GM12878 (cell line): ENCODE measurements around the gene TNRC18. TPM values are rescaled to one million over a fixed set of nuclear protein-coding genes. Genes with fewer than 3 reads are reported as not detected.

Experiments used
- ATAC-seq: fragments of 200-7000 bp; cut with Tn5 transposase; 3 replicates; pipeline ENCODE4 v1.9.1; 2020; ENCODE audit warnings: mild to moderate bottlenecking, moderate library complexity
- BruUV-seq: library from RNA; stranded (reverse); fragments of 400-500 nt; replicated peaks from 2 replicates; lab custom pipeline; 2021; lab: Mats Ljungman, UMichigan
- CTCF ChIA-PET: fragments of 300-600 bp; sonication (Branson Sonifier 250); formaldehyde crosslinking; extraction: SDS; loops from one replicate; lab custom pipeline; 2021; ENCODE audit warnings: inconsistent platforms; lab: Yijun Ruan, JAX
- POLR2A ChIA-PET: fragments of 350-600 bp; formaldehyde crosslinking; extraction: SDS; loops from one replicate; lab custom pipeline; 2021; ENCODE audit warnings: inconsistent platforms; lab: Charles Lee
- RAD21 ChIA-PET: fragments of 300-600 bp; sonication (Branson Sonifier 250); formaldehyde crosslinking; loops from one replicate; lab custom pipeline; 2023; ENCODE audit warnings: antibody characterized with exemption; ENCODE audit not compliant: unreplicated experiment; lab: Charles Lee
- SMC1A ChIA-PET: fragments of 300-600 bp; sonication (Branson Sonifier 250); formaldehyde crosslinking; loops from one replicate; lab custom pipeline; 2023; ENCODE audit not compliant: unreplicated experiment, uncharacterized antibody; lab: Charles Lee
- DNase-seq: peaks from one replicate; pipeline ENCODE4 v3.0.0-alpha.2; 2011; ENCODE audit warnings: low read depth, low spot score
- FAIRE-seq: peaks from 3 replicates; lab custom pipeline; 2011; peaks lifted over from hg19 to GRCh38; lab: Jason Lieb, UNC
- H2AFZ ChIP-seq: 2 replicates; pipeline ENCODE4 v1.6.0; 2011; ENCODE audit warnings: low read depth, low read length, control low read depth; ENCODE audit not compliant: control insufficient read depth
- H3K27ac ChIP-seq: 2 replicates; pipeline ENCODE4 v1.5.1; 2011; ENCODE audit warnings: control low read depth; ENCODE audit not compliant: control insufficient read depth, insufficient read depth
- H3K27me3 ChIP-seq, 2 experiments: replicated peaks in 1 of 2; 2 replicates each; pipeline versions ENCODE4 v1.6.0 to v1.6.1; 2011; ENCODE audit warnings: low read length in 1 of 2; ENCODE audit not compliant: control insufficient read depth in 2 of 2, insufficient read depth in 2 of 2
- H3K36me3 ChIP-seq, 2 experiments: 2 replicates each; pipeline ENCODE4 v1.5.1; 2011; ENCODE audit warnings: low read length in 1 of 2; ENCODE audit not compliant: control insufficient read depth in 2 of 2, insufficient read depth in 2 of 2
- H3K4me1 ChIP-seq: 2 replicates; pipeline ENCODE4 v1.6.1; 2011; ENCODE audit warnings: mild to moderate bottlenecking, low read length, moderate library complexity, mixed read lengths; ENCODE audit not compliant: control insufficient read depth, insufficient read depth
- H3K4me2 ChIP-seq: 2 replicates; pipeline ENCODE4 v1.6.0; 2011; ENCODE audit warnings: control low read depth; ENCODE audit not compliant: control insufficient read depth, insufficient read depth
- H3K4me3 ChIP-seq: fragments of 200-600 bp; sonication (generic); 2 replicates; pipeline ENCODE4 v1.5.1; 2016
- H3K79me2 ChIP-seq: 2 replicates; pipeline ENCODE4 v1.6.0; 2011; ENCODE audit warnings: low read length; ENCODE audit not compliant: control insufficient read depth, insufficient read depth
- H3K9ac ChIP-seq: 2 replicates; pipeline ENCODE4 v1.8.0; 2011; ENCODE audit warnings: low read length, control low read depth, mixed read lengths; ENCODE audit not compliant: control insufficient read depth, insufficient read depth
- H3K9me3 ChIP-seq: replicated peaks from 3 replicates; pipeline ENCODE4 v1.5.1; 2011; ENCODE audit warnings: mild to moderate bottlenecking, low read length; ENCODE audit not compliant: control insufficient read depth, insufficient read depth
- H4K20me1 ChIP-seq: 2 replicates; pipeline ENCODE4 v1.6.0; 2011; ENCODE audit not compliant: control insufficient read depth, insufficient read depth
- CBX5 ChIP-seq: sonication (generic); IDR thresholded peaks from 2 replicates; pipeline ENCODE4 v1.6.1; 2016; ENCODE audit warnings: low read depth, moderate library complexity, mild to moderate bottlenecking, inconsistent platforms
- ETV6 ChIP-seq, 2 experiments: fragments of 450-650 bp in 1 of 2; IDR thresholded peaks in 1 of 2; conservative IDR thresholded peaks in 1 of 2; 2 replicates each; pipeline ENCODE4 v1.6.1; 2014; ENCODE audit warnings: antibody characterized with exemption in 1 of 2, borderline replicate concordance in 1 of 2, low read depth in 1 of 2, mild to moderate bottlenecking in 1 of 2, moderate library complexity in 1 of 2
- FOS ChIP-seq: IDR thresholded peaks from 3 replicates; pipeline ENCODE4 v1.6.1; 2011; ENCODE audit warnings: borderline replicate concordance; ENCODE audit not compliant: insufficient read length; ENCODE audit errors: extremely low read depth
- HDAC2 ChIP-seq: fragments of 200-600 bp; sonication (generic); IDR thresholded peaks from 2 replicates; pipeline ENCODE4 v1.6.1; 2017
- KAT2A ChIP-seq: conservative IDR thresholded peaks from 2 replicates; pipeline ENCODE4 v1.6.1; 2011; ENCODE audit warnings: low read depth, low read length; ENCODE audit not compliant: control insufficient read depth
- MAX ChIP-seq: IDR thresholded peaks from 2 replicates; pipeline ENCODE4 v1.6.1; 2012; ENCODE audit warnings: low read depth, low read length, improper control_type of control experiment
- NRF1 ChIP-seq: conservative IDR thresholded peaks from 2 replicates; pipeline ENCODE4 v1.6.1; 2011; ENCODE audit warnings: mild to moderate bottlenecking, low read depth, low read length, improper control_type of control experiment
- RELA ChIP-seq: fragments of 450-650 bp; IDR thresholded peaks from 2 replicates; pipeline ENCODE4 v1.8.0; 2014; ENCODE audit warnings: borderline replicate concordance; ENCODE audit not compliant: partially characterized antibody
- SUZ12 ChIP-seq: fragments of 200-600 bp; sonication (generic); IDR thresholded peaks from one replicate; pipeline ENCODE4 v1.6.1; 2018; ENCODE audit warnings: antibody characterized with exemption, mild to moderate bottlenecking; ENCODE audit not compliant: unreplicated experiment
- ZSCAN29 ChIP-seq: fragments of 450-650 bp; IDR thresholded peaks from 2 replicates; pipeline ENCODE4 v1.6.1; 2017; ENCODE audit warnings: mild to moderate bottlenecking, moderate library complexity
- WGBS: methylation state at CpG from one replicate; pipeline ENCODE4 v1.1.6; 2016; ENCODE audit warnings: low lambda C conversion rate; ENCODE audit not compliant: insufficient replicate concordance, insufficient coverage; ENCODE audit errors: missing lambda C conversion rate; 5-methylcytosine and 5-hydroxymethylcytosine counted together
- in situ Hi-C: fragments of 300-500 bp; cut with MboI; formaldehyde crosslinking; loops from 9 replicates; pipeline ENCODE4 v1.14.3; 2018; ENCODE audit warnings: mixed read lengths
- intact Hi-C: fragments of 100-400 bp; cut with micrococcal nuclease; formaldehyde crosslinking; loops from one replicate; pipeline ENCODE4 v1.14.2; 2022; ENCODE audit not compliant: unreplicated experiment
- polyA plus RNA-seq, 11 experiments: library from polyadenylated mRNA; depleted of rRNA in 4 of 11; unstranded in 6 of 11; stranded (reverse) in 5 of 11; fragments of >200 nt; fragmentation: Nextera tagmentation in 4 of 11; fragmentation: Illumina TruSeq in 1 of 11; extraction: Ambion mirVana in 4 of 11; extraction: Trizol in 1 of 11; gene quantifications; 1 replicate in 1 of 11; 2 replicates in 10 of 11; pipeline versions ENCODE4 v1.2.1 to v1.2.3, GENCODE V29; 2011 to 2016; ENCODE audit warnings: inconsistent platforms in 2 of 11, missing spikeins in 2 of 11, low read depth in 1 of 11
- total RNA-seq, 4 experiments: library from RNA; depleted of rRNA in 3 of 4; stranded (reverse); fragments of >200 nt in 3 of 4; fragmentation: Illumina TruSeq in 1 of 4; extraction: Trizol in 1 of 4; gene quantifications; 2 replicates each; pipeline versions ENCODE4 v1.2.1 to v1.2.3, GENCODE V29; 2013 to 2021
- TF ChIP-seq, protein P1 (sequence below): IDR thresholded peaks from 2 replicates; pipeline ENCODE4 v1.6.1; 2011; ENCODE audit warnings: mild to moderate bottlenecking, low read depth, low read length, moderate library complexity; ENCODE audit not compliant: insufficient replicate concordance
- TF ChIP-seq, protein P2 (sequence below): fragments of 450-650 bp; IDR thresholded peaks from 2 replicates; pipeline ENCODE4 v1.6.1; 2018; ENCODE audit warnings: borderline replicate concordance, mild to moderate bottlenecking; ENCODE audit not compliant: partially characterized antibody

The TNRC18 gene
- total and polyA plus RNA-seq, 10 of the 15 experiments (the other 5 are each of a cell fraction or from before 2014, with no cell fraction given): 0.02 to 31.7 (median 5.4) TPM

- 91% methylated on average over 21 of the region's 34 CpGs for WGBS
- TF ChIP-seq RELA (no peak), SUZ12 (no peak), ZSCAN29 (no peak), HDAC2 (no peak), FOS (no peak), KAT2A (no peak), MAX (no peak), NRF1 (no peak), ETV6 (conservative IDR thresholded peaks at IDR 0.05 in 1 of 2, IDR thresholded peaks at IDR 0.05 in 1 of 2; ENCODE audit: borderline replicate concordance in 1 of 2, low read depth in 1 of 2) (no peak), CBX5 (no peak)
- TF ChIP-seq, protein P1, sequence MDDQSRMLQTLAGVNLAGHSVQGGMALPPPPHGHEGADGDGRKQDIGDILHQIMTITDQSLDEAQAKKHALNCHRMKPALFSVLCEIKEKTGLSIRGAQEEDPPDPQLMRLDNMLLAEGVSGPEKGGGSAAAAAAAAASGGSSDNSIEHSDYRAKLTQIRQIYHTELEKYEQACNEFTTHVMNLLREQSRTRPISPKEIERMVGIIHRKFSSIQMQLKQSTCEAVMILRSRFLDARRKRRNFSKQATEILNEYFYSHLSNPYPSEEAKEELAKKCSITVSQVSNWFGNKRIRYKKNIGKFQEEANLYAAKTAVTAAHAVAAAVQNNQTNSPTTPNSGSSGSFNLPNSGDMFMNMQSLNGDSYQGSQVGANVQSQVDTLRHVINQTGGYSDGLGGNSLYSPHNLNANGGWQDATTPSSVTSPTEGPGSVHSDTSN: no peak
- TF ChIP-seq, protein P2, sequence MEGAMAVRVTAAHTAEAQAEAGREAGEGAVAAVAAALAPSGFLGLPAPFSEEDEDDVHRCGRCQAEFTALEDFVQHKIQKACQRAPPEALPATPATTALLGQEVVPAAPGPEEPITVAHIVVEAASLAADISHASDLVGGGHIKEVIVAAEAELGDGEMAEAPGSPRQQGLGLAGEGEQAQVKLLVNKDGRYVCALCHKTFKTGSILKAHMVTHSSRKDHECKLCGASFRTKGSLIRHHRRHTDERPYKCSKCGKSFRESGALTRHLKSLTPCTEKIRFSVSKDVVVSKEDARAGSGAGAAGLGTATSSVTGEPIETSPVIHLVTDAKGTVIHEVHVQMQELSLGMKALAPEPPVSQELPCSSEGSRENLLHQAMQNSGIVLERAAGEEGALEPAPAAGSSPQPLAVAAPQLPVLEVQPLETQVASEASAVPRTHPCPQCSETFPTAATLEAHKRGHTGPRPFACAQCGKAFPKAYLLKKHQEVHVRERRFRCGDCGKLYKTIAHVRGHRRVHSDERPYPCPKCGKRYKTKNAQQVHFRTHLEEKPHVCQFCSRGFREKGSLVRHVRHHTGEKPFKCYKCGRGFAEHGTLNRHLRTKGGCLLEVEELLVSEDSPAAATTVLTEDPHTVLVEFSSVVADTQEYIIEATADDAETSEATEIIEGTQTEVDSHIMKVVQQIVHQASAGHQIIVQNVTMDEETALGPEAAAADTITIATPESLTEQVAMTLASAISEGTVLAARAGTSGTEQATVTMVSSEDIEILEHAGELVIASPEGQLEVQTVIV: no peak
- FAIRE-seq (no peak), ATAC-seq (no peak), DNase-seq (no peak)
- Histone ChIP-seq H3K4me1 (peaks cover 5% of the 10 kb centered on the region), H4K20me1 (no peaks in the 10 kb centered on the region), H3K4me2 (no peak overlapping the region), H3K27me3 (no peaks in the 10 kb centered on the region), H2AFZ (no peak overlapping the region), H3K36me3 (peaks cover 0 to 19% of the 10 kb centered on the region in 2 experiments; a peak in 3 of 4 replicates), H3K9me3 (peaks cover 4% of the 10 kb centered on the region; the same call in 1 of the 3 replicates), H3K4me3 (no peak overlapping the region), H3K9ac (no peak overlapping the region), H3K27ac (no peak overlapping the region), H3K79me2 (peaks cover 3% of the 10 kb centered on the region)
- in situ Hi-C loops: no loop called here
- POLR2A ChIA-PET: no interaction called here
- intact Hi-C loops: no loop called here
- no TSS peak for BruUV-seq
- SMC1A ChIA-PET: no interaction called here
- RAD21 ChIA-PET: no interaction called here
- CTCF ChIA-PET: no interaction called here
Measured at GRCh38 chr7:5349437-5350173, 74.0 kb downstream of the TNRC18 start.
